ENCODE measurements around the gene SUPT3H.

SUPT3H gene

GRCh38 chr6:45209762-45210161, 168.0 kb downstream of the SUPT3H start:
- no peak overlapping the region for H3K4me3 ChIP-seq (ENCODE audit: low read depth, low read length)
- TF ChIP-seq CTCF (IDR thresholded peaks at IDR 0.05; ENCODE audit: low read depth, low read length) = no peak

GRCh38 chr6:45206793-45207492, 170.8 kb downstream of the SUPT3H start:
- no peak overlapping the region for H3K4me3 ChIP-seq (ENCODE audit: low read depth, low read length)
- TF ChIP-seq CTCF (IDR thresholded peaks at IDR 0.05; ENCODE audit: low read depth, low read length) = no peak

- H3K4me3 ChIP-seq (ENCODE audit: low read depth, low read length) = no peak overlapping the region
- no peak for TF ChIP-seq CTCF (IDR thresholded peaks at IDR 0.05; ENCODE audit: low read depth, low read length)
Observed at GRCh38 chr6:45201484-45201883, 176.2 kb downstream of the SUPT3H start.

- no peak overlapping the region for H3K4me3 ChIP-seq (ENCODE audit: low read depth, low read length)
- TF ChIP-seq CTCF (IDR thresholded peaks at IDR 0.05; ENCODE audit: low read depth, low read length) = no peak
Observed at GRCh38 chr6:45200510-45200909, 177.2 kb downstream of the SUPT3H start.

- no peak for TF ChIP-seq CTCF (IDR thresholded peaks at IDR 0.05; ENCODE audit: low read depth, low read length)
- H3K4me3 ChIP-seq (ENCODE audit: low read depth, low read length) = no peak overlapping the region
Observed at GRCh38 chr6:45199554-45199953, 178.2 kb downstream of the SUPT3H start.

- no peak for TF ChIP-seq CTCF (IDR thresholded peaks at IDR 0.05; ENCODE audit: low read depth, low read length)
- H3K4me3 ChIP-seq (ENCODE audit: low read depth, low read length) = no peak overlapping the region
Observed at GRCh38 chr6:45196121-45196520, 181.6 kb downstream of the SUPT3H start.

- H3K4me3 ChIP-seq (ENCODE audit: low read depth, low read length) = no peak overlapping the region
- TF ChIP-seq CTCF (IDR thresholded peaks at IDR 0.05; ENCODE audit: low read depth, low read length) = no peak
Observed at GRCh38 chr6:45195137-45195536, 182.6 kb downstream of the SUPT3H start.

Data from WI38 (cell line).